ENCODE data around the gene THPO.

THPO gene

GRCh38 chr3:184328516-184328915, 49.5 kb downstream of the THPO start:
- no peak for DNase-seq

GRCh38 chr3:184327171-184327570, 50.8 kb downstream of the THPO start:
- DNase-seq: no peak

- DNase-seq: no peak
These were observed 52.2 kb downstream of the THPO start for GRCh38 chr3:184325715-184326369.

DNA sequence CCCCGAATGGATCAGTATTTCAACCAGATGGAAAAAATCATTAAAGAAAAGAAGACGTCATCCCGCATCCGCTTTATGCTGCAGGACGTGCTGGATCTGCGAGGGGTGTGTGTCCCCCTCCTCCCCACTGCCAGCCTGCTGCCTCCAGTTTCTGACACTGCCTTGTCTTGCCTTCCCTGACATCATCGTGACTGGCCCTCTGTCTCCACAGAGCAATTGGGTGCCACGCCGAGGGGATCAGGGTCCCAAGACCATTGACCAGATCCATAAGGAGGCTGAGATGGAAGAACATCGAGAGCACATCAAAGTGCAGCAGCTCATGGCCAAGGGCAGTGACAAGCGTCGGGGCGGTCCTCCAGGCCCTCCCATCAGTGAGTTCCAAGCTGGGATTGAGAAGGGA, 52.7 kb downstream of the THPO start:
- DNase-seq: no peak

DNA sequence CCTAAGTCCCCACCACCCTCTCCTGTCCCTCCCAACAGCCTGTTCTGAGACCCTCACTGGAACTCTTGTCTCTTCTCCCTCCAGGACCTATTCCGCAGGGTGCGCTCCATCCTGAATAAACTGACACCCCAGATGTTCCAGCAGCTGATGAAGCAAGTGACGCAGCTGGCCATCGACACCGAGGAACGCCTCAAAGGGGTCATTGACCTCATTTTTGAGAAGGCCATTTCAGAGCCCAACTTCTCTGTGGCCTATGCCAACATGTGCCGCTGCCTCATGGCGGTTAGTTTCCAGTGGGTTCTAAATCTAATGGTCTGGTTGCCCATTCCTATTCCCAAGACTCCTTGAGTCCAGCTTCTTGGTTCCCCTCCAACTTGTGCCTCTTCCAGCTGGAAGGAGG, 54.3 kb downstream of the THPO start:
- no peak for DNase-seq

- no peak for DNase-seq
These were observed 55.1 kb downstream of the THPO start for GRCh38 chr3:184322731-184323487.

Measured in hematopoietic multipotent progenitor cell treated with erythropoietin and hydrocortisone succinate and interleukin-3 and kit ligand, for 8 days (in vitro differentiated cells).